Measurements from ENCODE around the gene SDF2. TPM values are rescaled to one million over a fixed set of nuclear protein-coding genes. Genes with fewer than 3 reads are reported as not detected.

SDF2 gene
- total and polyA plus RNA-seq, 9 of the 15 experiments (the other 6 are each of a cell fraction or from before 2014, with no cell fraction given) = 41.2 to 132 (median 65.6) TPM

DNA sequence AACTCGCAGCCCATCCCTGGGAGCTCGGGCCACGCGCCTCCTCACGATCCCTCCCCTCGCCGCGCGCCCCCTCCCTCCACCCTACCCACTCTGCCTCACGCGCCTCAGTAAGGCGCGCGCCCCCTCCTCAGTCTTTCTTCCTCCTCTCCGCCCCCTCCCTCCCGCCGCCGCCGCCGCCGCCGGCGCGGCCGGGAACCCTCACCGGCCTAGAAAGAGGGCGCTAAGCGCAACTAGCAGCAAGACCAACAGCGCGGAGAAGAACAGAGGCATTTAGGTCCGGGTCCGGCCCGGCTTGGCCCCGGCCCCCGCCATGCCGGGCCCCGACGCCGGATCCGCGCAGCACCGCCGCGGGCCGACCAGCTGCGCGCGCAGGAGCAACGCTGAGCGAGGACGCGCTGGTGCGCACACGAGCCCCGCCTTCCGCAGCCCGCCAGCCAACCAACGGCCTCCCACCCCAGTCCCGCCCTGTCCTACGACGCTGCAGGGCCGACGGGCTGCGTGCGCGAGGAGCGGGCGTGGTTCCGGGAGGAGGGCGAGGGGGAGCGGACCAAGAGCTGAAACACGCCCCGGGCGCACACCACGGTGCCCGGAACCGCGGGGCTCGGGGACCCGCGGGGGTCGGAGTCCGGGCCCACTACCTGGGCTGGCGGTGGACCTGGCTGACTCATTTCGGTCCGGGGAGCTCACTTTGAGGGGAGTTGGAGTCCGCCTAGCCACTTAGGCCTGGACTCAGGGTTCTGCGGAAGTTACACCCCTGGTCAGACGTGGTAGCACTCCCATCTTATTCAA, 16.7 kb downstream of the SDF2 start, which contains the start of gene BLTP2 (continued):
- TF ChIP-seq, protein P1, sequence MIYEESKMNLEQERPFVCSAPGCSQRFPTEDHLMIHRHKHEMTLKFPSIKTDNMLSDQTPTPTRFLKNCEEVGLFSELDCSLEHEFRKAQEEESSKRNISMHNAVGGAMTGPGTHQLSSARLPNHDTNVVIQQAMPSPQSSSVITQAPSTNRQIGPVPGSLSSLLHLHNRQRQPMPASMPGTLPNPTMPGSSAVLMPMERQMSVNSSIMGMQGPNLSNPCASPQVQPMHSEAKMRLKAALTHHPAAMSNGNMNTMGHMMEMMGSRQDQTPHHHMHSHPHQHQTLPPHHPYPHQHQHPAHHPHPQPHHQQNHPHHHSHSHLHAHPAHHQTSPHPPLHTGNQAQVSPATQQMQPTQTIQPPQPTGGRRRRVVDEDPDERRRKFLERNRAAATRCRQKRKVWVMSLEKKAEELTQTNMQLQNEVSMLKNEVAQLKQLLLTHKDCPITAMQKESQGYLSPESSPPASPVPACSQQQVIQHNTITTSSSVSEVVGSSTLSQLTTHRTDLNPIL (CRISPR knock-in tag; IDR thresholded peaks at IDR 0.05) = no peak
- no peak for TF ChIP-seq TEAD2 (tag; IDR thresholded peaks at IDR 0.05)
- no peak for TF ChIP-seq GATA2 (CRISPR knock-in tag; IDR thresholded peaks at IDR 0.05)
- 0 out of 2 replicates have a peak, but pooled peaks have one; percentile 19 for TF ChIP-seq SMARCC2 (IDR thresholded peaks at IDR 0.05; ENCODE audit: low read depth)
- TF ChIP-seq, protein P2, sequence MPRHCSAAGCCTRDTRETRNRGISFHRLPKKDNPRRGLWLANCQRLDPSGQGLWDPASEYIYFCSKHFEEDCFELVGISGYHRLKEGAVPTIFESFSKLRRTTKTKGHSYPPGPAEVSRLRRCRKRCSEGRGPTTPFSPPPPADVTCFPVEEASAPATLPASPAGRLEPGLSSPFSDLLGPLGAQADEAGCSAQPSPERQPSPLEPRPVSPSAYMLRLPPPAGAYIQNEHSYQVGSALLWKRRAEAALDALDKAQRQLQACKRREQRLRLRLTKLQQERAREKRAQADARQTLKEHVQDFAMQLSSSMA (CRISPR knock-in tag; IDR thresholded peaks at IDR 0.05) = peak; percentile 51; the same call in 1 of the 2 replicates
- TF ChIP-seq MEIS2 (IDR thresholded peaks at IDR 0.05; ENCODE audit: partially characterized antibody) = peak; percentile 80
- TF ChIP-seq, protein P3, sequence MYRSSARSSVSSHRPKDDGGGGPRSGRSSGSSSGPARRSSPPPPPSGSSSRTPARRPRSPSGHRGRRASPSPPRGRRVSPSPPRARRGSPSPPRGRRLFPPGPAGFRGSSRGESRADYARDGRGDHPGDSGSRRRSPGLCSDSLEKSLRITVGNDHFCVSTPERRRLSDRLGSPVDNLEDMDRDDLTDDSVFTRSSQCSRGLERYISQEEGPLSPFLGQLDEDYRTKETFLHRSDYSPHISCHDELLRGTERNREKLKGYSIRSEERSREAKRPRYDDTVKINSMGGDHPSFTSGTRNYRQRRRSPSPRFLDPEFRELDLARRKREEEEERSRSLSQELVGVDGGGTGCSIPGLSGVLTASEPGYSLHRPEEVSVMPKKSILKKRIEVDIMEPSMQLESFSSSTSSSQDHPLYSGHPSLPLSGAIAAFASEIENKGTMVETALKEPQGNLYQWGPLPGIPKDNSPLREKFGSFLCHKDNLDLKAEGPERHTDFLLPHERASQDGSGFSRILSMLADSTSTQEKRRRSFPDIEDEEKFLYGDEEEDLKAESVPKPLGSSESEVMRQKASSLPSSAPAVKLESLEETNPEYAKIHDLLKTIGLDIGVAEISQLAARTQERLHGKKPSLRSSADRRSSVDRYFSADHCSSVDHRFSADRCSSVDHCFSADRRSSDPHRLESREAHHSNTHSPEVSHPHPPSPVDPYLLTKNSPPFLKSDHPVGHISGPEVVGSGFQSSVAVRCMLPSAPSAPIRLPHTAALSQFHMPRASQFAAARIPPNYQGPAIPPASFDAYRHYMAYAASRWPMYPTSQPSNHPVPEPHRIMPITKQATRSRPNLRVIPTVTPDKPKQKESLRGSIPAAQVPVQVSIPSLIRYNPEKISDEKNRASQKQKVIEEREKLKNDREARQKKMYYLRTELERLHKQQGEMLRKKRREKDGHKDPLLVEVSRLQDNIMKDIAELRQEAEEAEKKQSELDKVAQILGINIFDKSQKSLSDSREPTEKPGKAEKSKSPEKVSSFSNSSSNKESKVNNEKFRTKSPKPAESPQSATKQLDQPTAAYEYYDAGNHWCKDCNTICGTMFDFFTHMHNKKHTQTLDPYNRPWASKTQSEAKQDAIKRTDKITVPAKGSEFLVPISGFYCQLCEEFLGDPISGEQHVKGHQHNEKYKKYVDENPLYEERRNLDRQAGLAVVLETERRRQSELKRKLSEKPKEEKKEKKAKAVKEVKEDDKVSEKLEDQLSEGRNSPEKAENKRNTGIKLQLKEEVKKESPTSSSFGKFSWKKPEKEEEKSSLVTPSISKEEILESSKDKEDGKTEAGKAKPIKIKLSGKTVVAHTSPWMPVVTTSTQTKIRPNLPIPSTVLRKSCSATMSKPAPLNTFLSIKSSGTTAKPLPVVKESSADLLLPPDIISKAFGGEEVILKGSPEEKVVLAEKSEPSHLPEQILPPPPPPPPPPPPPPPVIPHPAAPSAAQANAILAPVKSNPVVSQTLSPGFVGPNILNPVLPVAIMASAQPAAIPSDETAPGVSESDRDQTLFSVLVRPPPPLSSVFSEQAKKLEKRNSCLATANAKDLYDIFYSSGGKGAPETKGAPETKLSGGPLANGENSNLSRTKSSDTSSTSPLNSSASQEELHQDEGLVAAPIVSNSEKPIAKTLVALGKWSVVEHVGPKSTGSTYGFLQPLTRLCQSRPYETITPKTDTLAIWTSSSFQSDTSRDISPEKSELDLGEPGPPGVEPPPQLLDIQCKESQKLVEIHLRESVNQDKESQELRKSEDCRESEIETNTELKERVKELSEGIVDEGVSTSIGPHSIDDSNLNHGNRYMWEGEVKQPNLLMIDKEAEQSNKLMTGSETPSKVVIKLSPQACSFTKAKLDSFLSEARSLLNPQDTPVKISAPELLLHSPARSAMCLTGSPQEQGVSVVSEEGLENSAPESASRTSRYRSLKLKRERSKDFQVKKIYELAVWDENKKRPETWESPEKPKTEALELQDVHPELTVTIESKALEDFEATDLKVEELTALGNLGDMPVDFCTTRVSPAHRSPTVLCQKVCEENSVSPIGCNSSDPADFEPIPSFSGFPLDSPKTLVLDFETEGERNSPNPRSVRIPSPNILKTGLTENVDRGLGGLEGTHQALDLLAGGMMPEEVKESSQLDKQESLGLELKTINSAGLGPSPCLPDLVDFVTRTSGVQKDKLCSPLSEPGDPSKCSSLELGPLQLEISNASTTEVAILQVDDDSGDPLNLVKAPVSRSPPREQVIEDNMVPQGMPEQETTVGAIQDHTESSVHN (IDR thresholded peaks at IDR 0.05; ENCODE audit: borderline replicate concordance in 1 of 2, low read depth in 1 of 2) = no peak
- TF ChIP-seq, protein P4, sequence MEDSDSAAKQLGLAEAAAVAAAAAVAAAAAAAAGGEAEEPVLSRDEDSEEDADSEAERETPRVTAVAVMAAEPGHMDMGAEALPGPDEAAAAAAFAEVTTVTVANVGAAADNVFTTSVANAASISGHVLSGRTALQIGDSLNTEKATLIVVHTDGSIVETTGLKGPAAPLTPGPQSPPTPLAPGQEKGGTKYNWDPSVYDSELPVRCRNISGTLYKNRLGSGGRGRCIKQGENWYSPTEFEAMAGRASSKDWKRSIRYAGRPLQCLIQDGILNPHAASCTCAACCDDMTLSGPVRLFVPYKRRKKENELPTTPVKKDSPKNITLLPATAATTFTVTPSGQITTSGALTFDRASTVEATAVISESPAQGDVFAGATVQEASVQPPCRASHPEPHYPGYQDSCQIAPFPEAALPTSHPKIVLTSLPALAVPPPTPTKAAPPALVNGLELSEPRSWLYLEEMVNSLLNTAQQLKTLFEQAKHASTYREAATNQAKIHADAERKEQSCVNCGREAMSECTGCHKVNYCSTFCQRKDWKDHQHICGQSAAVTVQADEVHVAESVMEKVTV (CRISPR knock-in tag; IDR thresholded peaks at IDR 0.05) = no peak
- 0 out of 2 replicates have a peak, but pooled peaks have one; percentile 48 for TF ChIP-seq OTX1 (CRISPR knock-in tag; IDR thresholded peaks at IDR 0.05)
- TF ChIP-seq, protein P5, sequence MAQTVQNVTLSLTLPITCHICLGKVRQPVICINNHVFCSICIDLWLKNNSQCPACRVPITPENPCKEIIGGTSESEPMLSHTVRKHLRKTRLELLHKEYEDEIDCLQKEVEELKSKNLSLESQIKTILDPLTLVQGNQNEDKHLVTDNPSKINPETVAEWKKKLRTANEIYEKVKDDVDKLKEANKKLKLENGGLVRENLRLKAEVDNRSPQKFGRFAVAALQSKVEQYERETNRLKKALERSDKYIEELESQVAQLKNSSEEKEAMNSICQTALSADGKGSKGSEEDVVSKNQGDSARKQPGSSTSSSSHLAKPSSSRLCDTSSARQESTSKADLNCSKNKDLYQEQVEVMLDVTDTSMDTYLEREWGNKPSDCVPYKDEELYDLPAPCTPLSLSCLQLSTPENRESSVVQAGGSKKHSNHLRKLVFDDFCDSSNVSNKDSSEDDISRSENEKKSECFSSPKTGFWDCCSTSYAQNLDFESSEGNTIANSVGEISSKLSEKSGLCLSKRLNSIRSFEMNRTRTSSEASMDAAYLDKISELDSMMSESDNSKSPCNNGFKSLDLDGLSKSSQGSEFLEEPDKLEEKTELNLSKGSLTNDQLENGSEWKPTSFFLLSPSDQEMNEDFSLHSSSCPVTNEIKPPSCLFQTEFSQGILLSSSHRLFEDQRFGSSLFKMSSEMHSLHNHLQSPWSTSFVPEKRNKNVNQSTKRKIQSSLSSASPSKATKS (CRISPR knock-in tag; IDR thresholded peaks at IDR 0.05) = no peak
